DMS53 treated with DMSO at 0.1 percent for 48 hours (cell line): Measurements from ENCODE around the gene LECT2.

Source experiments
- DNase-seq: peaks from one replicate; lab custom pipeline; 2025; ENCODE audit not compliant: unreplicated experiment; lab: John Stamatoyannopoulos, UW

Gene LECT2

DNA sequence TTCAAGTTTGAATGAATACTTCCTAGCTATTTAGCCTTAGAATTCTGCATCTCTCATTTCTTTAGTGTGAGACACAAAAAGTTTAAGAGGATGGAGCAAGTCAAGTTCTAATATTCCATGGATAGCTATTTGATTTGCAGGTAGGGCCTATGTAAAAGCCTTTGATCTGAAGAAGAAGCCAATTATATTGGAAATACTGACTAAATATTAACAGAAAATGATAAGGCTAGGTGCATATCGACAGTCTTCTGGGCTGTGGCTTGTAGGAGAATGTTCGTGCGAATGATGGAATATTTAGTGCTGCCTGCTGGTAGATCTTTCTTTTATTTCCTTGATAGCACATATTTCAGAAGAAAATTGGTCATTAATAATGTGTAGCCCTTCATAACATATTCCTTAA is at the start of gene LECT2:
Gene LECT2, minus strand, starts transcription at position 85 of the 400 bp plus-strand sequence. CDS start 150 bp downstream, outside the sequence.
- no peak for DNase-seq

DNA sequence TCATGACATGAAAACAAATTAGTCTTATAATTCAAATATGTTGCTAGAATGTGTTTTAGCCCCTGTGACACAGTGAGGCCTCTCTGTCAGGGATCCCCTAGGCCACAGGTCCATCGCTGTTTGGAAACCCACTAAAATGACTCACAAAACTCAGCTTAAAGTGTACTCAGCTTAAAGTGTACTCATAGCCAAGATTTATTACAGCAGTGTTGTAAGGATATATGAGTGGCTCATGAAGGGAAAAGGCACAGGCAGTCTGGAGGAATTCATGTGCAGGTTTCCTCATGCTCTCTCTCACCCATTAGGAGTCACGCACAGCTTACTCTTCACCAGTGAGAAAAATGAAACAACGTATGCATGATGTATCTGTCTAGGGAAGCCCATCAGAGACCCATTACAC is 49.7 kb upstream of the LECT2 start:
- DNase-seq: no peak

DNA sequence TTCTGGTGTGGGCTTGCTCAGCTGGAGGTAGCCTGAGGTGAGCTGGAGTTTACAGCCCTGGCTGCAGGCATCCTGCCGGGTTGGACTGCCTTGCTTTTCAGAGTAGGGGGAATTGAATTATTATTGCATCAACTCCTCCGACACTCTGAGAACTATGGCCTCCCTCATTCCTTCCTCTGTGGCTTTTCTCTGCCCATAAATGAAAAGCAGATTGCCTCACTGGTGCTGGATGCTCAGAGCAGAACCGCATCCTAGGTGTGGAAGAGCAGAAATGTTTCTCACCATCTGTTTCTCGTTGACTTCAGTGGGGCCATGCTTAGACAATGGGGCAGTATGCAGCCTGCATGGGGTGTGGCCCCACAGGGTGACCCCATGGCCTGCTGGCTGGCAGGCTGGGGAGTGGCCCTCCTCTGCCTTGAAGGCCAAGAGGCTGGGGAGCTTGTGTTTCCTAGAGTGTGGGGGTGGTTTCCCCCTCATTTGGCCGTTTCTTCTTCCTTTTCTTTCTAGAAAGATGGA is 46.7 kb upstream of the LECT2 start:
- no peak for DNase-seq

DNA sequence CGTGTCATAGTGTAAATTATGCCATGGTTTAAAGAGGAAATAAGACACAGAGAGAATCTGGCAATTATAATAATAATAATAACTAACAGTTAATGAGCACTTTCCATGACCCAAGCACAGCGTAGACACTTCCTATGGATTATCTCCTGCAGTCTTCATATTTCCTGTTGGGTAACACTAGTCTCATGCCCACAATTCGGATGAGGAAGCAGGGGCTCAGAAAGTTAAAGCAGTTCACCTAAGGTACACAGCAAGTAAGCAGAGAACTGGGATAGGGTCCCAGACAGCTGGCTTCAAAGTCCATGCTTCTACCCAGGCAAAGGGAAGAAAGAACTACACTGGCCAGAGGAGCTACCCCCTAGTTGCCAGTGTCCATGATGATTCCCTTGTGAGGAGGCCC is 46.1 kb upstream of the LECT2 start:
- DNase-seq: no peak

DNA sequence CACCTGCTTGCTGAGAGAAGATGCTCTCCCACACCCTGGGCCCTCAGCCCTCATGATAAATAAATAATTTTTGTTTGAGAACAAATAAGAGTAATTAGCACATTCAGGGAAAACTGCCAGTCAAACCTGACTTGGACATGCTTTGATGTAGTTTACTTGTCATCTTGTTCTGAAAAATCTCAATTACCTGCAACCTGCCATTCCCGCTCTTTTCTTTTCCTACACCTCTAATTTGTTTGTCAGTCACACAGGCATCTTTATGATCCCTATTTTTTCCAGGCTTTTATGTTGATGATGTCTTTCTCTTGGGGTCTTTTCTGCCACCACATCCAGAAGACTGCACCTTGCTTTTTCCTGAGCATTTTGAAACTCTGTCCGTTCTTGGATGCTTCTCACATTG is 45.4 kb upstream of the LECT2 start:
- no peak for DNase-seq

DNA sequence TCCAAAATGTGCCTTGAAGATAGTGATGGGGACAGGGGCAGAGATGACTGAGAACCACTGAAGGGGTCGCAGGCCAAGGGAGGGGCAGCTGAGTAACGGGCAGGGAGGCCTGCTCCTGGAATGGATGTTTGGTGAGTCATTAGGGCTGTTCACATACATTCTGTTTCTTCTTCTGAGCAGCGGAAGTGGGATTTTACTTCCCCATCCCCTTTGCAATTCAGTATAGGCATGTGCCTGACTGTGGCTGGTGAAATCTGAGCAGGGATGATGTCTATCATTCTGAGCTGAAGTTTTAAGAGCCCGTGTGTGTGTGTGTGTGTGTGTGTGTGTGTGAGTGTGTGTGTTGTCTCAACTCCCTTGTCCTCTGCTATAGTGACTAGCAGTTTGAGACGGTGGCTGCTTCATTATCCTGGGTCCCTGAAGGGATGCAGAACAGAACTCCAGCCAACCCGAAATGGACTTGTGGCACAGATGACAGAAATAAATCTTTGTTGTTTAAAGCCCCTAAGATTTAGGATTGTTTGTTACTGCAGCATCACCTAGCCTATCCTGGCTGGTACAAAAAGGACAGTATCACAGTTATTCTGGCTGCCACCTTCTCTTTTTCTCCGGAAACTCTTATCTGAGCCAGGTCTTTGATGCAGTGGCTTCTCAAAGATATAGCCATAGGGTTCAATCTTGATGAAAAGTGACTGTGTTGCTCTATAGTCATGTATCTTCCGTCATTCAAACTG is 44.8 kb upstream of the LECT2 start:
- no peak for DNase-seq

DNA sequence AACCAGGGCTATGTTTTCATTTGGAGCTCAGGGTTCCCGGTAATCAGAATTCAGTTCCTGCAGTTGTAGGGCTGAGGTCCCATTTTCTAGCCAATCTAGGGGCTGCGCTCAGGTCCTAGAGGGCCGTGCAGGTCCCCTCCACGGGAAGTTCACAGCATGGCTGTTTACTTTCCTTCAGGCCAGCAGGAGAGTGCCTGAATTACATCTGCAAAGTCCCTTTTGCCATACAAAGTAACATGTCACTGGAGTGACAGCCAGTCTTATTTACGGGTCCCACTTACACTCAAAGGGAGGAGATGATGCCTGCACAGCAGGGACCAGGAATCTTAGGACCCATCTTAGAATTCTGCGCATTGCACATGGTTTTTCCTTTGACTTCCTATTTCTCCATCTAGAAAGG is 44.1 kb upstream of the LECT2 start:
- no peak for DNase-seq

DNA sequence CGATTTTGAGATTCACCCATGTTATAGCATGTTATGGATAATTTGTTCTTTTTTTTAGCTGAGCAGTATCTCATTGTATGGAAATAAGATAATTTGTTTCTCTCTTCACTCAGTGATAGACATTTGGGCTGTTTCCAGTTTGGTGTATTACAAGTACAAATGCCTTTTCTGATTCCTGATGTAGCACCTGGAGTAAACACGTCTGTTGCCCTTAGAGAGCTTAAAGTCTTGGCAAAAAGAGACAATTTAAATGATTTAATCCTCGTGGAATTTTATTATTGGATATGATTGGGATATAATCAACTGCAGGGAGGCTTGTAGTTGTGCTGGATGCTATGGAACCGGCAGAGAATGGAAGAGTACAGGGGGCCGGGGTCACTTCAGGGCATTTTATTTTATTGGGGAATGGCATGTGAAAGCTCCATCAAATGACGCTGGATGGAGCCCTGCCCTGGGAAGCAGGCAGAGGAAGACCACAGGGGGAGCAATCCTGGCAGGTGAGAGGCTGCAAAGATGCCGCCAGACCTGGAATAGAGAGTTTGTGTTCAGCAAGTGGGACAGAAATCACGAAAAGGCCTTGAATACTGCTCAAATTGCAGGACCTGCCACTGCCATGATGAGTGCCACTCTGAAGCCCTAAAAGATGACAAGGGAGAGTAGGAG is 43.0 kb upstream of the LECT2 start:
- no peak for DNase-seq

DNA sequence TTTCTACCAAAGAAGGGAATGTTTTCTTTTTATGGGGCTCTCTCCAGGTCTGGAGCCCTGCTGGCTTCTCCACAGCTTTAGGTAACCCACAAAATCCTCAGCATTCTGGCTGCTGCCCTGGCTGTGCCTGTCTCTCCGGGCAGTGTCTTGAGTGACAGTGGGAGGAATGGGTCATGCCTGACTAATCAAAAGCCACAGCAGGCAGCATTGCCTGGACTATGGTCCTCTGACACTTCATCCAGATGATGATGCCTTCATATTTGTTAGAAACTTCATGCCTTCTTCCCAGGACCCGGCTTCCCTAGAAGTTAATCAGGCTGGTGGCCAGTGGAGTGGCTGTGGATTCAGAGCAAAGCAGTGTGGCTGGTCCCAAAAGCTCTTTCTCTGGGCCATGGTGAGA is 41.8 kb upstream of the LECT2 start:
- DNase-seq: no peak

DNA sequence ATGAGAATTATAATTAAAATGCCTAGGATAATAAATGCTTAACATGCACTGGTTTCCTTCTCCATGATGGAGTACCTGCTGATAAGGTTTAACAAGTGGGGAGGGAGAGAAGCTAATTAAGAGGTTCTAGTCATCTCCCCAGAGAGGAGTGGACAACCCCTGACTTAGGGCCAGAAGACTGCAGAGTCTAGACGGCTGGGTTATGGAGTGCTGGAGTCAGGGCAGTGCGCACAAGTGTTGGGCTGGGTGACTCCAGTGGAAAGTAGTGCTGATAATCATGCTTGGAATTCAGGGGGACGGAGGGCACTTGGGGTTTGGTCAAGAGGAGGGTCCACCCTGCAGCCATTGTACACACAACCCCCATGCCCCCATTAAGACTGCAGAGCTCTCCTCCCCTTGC is 41.2 kb upstream of the LECT2 start:
- DNase-seq: no peak

DNA sequence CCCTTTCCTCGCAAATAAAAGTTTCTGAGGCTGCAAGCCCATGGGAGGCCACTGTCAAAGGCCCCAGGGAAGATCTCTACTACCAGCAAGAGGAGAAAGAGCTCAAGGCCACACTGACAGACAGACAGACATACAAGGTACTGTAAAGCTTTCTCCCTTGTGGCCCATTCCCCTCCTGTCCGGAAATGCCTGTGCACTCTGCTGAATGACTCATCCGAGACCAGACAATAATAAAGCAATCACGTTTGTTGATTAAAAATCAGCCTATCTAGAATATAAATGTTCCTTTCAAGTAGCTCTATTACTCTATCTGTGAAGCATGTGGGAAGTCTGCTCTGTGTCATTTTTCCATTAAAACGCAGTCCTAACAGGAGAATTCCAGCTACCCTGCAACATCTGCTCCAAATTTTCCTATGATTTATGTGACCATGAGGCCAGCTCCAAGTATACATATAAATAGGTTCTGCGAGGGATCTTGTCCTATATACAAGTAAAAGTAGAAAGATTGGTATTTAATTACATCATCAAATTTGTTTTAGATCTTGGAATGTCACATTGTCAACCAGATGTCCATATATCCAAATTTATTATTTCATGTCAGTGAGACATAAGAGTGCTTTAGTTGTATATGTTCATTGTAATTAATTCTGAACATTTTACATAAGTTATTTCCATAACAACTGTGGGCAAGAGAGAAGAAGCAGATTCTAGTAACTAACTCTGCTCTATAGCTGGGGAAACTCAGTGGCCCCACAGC is 39.3 kb upstream of the LECT2 start:
- DNase-seq: no peak

DNA sequence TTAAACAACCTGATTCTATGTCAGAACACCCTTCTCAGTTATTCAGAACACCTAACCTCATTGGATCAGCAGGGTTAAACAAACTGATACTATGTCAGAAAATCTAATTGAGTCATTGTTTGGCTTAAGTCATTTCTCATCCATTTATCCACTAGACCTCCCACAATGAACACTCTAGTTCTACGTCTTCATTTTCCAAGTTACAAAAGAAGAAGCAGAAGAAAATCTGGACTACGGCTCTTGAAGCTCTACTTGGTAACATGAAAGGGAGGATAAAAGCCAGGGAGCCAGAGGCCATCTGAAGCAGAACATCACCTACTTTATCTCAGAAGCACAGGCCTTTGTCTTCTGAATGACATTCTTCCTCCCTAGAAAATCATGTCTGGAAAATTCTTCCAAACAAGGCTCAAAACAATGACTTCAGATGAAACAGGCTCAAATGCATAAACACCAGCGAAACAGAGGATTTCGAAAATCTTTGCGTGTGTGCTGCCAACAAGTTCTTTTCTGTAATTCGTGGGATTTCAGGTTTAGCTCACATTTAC is 38.6 kb upstream of the LECT2 start:
- no peak for DNase-seq

DNA sequence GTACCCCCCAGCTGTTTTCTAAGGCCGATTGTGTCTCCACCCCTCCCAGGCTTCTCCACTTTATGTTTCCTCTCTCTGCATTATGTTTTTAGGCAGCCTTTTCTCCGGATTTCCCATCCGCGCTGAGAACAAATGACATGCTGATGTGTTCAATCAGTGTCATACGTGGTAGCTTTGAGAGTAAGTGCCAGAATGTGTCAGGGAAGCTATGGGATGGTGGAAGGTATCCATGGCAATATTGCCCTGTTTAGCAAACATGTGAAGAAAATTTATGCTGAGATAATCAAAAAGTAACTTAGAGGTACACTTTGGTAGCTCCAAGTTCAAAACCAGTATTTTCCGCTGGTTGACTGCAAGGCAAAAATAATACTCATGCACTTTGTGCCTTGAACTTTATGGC is 36.6 kb upstream of the LECT2 start:
- no peak for DNase-seq

DNA sequence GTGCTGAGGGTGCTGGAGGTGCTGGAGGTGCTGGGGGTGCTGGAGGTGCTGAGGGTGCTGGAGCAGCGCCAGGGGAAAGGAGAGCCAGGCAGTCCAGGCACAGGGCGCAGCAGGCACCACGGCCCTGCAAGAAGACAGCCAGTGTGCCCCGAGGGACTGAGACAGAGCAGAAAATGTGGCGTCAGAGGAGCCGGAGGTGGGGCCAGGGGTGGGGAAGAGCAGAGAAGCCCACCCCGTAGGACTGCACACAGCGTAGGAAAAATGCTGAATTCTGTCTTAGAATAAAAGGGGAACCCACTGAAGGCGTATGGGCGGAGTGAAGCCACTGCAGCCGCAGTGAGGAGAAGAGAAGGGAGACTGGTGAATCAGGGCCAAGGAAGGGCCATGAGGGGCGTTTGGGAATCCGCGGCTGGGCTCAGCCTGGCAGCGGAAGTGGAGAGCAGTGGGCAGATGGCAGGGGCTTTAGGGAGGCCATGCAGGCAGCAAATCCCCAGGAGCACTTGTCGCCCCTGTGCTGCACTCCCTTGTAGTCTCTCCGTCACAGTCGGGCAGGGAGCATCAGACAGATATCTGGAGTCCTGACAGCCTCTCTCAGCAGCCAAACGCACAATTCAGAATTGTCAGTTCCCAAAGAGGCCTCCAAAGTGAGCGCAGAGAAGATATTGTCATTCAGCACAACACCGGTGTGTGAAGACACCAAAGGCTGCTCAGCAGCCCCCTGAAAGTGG is 35.9 kb upstream of the LECT2 start:
- DNase-seq: no peak

DNA sequence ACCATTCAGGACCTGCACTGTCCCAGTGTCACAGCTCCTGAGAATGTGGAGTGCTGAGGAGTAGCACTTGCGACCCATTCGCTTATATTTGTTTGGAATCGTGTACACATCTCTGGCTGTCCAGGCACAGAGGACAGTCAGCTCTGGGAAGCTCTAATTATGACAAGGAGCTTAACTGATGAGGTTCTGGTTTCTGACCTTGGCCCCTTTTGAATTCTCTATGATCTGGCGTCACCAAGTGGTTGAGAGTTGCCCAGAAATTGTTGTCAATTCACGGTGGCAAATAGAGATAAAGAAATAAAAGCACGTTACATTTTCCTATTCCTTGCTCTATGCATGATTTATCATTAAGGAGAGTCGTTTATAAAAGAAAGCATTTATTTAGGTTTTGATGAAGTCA is 34.9 kb upstream of the LECT2 start:
- no peak for DNase-seq

DNA sequence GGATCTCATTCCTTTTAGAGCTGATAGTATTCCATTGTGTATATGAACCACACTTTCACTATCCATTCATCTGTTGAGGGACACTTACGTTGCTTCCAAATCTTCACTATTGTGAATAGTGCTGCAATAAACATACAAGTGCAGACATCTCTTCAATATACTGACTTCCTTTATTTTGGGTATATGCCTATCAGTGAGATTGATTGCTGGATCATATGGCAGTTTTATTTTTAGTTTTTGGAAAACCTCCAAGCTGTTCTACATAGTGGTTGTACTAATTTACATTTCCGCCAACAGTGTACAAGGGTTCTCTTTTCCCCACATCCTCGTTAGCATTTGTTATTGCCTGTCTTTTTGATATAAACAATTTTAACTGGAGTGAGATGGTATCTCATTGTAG is 33.8 kb upstream of the LECT2 start:
- no peak for DNase-seq

DNA sequence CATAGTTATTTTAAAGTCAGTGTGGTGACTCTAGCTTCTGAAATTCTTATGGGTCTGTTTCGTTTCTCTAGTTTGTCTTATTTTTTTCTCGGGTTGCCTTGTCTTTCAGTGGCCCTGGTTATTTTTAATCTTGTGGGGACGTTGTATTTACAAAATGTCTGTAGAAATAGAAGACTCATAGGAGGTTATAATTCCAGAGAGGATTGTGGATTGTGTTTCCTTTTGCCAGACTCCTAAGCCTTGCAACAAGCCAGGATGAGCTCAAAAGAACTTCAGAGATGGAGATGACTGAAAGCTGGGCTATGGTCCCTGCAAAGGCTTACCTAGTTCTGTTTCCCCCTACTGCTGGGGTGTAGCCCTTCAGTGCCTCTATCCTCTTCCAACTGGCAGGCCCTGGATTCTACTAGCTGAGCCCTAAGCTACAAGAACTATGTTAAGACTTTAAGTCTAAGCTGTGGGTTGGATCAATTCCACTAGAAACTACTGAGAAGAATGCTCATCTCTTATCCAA is 32.2 kb upstream of the LECT2 start:
- no peak for DNase-seq

DNA sequence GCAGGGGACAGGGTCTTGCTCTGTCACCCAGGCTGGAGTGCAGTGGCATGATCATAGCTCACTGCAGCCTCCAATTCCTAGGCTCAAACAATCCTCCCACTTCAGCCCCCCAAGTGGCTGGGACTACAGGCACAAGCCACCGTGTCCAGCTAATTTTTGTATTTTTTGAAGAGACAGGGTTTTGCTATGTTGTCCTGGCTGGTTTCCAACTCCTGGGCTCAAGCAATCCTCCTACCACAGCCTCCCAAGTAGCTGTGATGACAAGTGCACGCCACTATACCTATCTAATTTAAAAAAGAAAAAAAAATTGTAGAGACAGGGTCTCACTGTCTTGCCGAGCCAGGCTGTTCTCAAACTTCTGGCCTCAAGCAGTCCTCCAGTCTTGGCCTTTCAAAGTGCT is 31.6 kb upstream of the LECT2 start:
- DNase-seq: no peak

DNA sequence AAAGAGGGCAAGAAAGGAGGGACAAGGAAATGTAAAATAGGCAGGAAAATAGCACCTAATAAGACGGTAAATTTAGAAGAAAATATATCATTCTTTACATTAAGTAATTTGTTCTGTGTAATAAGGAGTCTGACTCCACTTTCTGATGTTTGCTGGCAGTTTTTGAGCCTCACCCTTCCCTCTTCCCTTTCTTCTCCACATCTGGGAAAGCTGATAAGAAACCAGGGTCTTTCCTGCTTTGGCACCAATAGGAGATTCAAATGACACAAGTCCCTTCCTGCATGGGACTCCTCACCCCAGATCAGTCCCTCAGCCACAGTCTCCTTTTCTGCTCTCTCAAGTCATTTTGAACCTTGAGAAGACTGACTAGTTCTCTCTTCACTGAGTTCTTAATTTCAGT is 31.2 kb upstream of the LECT2 start:
- DNase-seq: no peak

DNA sequence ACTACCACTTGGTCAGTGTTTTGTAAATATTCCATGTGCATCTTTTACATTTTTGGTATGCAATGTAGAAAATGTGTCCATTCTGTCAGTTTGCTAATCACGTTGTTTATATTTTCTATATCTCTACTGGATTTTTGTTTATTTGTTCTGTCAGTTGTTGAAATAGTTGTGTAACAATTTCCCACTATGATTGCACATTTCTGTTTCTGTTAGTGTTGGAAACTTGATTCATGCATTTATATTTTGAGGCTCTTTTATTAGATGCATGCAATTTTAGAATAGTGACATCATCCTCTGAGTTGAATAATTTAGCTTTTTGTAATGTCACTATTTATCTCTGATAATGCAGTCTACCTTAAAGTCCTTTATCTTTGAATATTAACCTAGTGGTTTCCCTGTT is 25.8 kb upstream of the LECT2 start:
- no peak for DNase-seq

DNA sequence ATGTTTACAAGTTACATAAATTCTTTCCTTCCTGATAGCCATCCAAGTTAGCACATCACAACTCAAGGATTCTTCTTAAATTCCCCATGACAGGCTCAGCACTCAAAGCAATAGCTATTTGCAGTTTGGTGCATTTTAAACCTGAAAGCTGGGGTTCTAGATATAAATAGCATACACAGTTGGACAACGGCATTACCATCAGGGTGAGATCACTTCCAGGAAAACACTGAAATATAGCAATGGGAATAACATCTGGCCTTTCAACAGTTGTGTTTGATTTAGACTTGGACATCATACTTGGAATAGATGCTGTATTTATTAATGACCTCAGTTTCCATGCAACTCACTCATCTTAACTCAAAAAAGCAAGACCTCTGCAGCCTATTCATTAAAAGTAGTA is 24.7 kb upstream of the LECT2 start:
- no peak for DNase-seq
